Upper lobe of left lung (tissue), 4 donors: ENCODE results near the gene SDCCAG8.

Source experiments
- CTCF ChIP-seq, 6 experiments: fragments of 450-650 bp in 4 of 6; fragments of 200-600 bp in 2 of 6; sonication (generic) in 2 of 6; IDR thresholded peaks; one replicate each; pipeline ENCODE4 v1.5.1; 2016 to 2019; ENCODE audit warnings: antibody characterized with exemption in 6 of 6
- POLR2A ChIP-seq, 4 donors: fragments of 450-650 bp; IDR thresholded peaks; one replicate each; pipeline ENCODE4 v1.5.1; 2016 to 2017; ENCODE audit warnings: antibody characterized with exemption in 4 of 4, mild to moderate bottlenecking in 2 of 4

- no peak for TF ChIP-seq CTCF (IDR thresholded peaks at IDR 0.05)
- TF ChIP-seq POLR2A (IDR thresholded peaks at IDR 0.05) = no peak
Measured at GRCh38 chr1:243313635-243314536, 58.0 kb downstream of the SDCCAG8 start.
